LNCaP clone FGC (cell line): Measurements from ENCODE around the gene MAP3K14.
A peak's percentile ranks its signal among the peaks of the same experiment; 100 is the strongest.

Experiments used
- DNase-seq: peaks from one replicate; pipeline ENCODE4 v3.0.0-alpha.2; 2011; ENCODE audit warnings: low read depth
- H3K4me3 ChIP-seq: 2 replicates; pipeline ENCODE4 v1.5.1; 2011; ENCODE audit warnings: mild to moderate bottlenecking, low read depth, low read length, control low read depth
- CTCF ChIP-seq: IDR thresholded peaks from 2 replicates; pipeline ENCODE4 v1.5.1; 2012; ENCODE audit warnings: mild to moderate bottlenecking; ENCODE audit not compliant: control insufficient read depth, insufficient read depth; ENCODE audit errors: extremely low read depth

Gene MAP3K14

GRCh38 chr17:45294506-45294905 lies 22.3 kb downstream of the MAP3K14 start:
- H3K4me3 ChIP-seq, result peak overlapping the region; percentile 20; the same call in 1 of the 2 replicates
- no peak for TF ChIP-seq CTCF
- DNase-seq, result peak; percentile 98

- TF ChIP-seq CTCF, result peak; percentile 42
- peak overlapping the region; percentile 20 for H3K4me3 ChIP-seq
- peak; percentile 79 for DNase-seq
Observed at GRCh38 chr17:45293413-45294211, 23.2 kb downstream of the MAP3K14 start.

GRCh38 chr17:45292696-45293412 lies 24.0 kb downstream of the MAP3K14 start:
- no peak for TF ChIP-seq CTCF
- no peak overlapping the region for H3K4me3 ChIP-seq
- DNase-seq, result no peak

GRCh38 chr17:45291171-45291805 lies 25.5 kb downstream of the MAP3K14 start:
- no peak for DNase-seq
- no peak overlapping the region for H3K4me3 ChIP-seq
- TF ChIP-seq CTCF, result no peak

GRCh38 chr17:45290269-45290765 lies 26.5 kb downstream of the MAP3K14 start:
- DNase-seq, result no peak
- no peak for TF ChIP-seq CTCF
- H3K4me3 ChIP-seq, result no peak overlapping the region

GRCh38 chr17:45289301-45290268 lies 27.2 kb downstream of the MAP3K14 start:
- H3K4me3 ChIP-seq, result no peak overlapping the region
- no peak for TF ChIP-seq CTCF
- DNase-seq, result no peak
